GM19025 (cell line): ENCODE measurements around the gene TAAR1.
"Not testable (repeated sequence)": the region's sequence is repeated elsewhere in the genome, so short reads cannot be mapped to it uniquely, and the experiment has no call there.

Source experiments
- ATAC-seq: cut with Tn5 transposase; IDR thresholded peaks from one replicate; pipeline ENCODE4 v1.9.1; 2021; ENCODE audit warnings: mild to moderate bottlenecking, low read depth, moderate library complexity; ENCODE audit not compliant: unreplicated experiment

The TAAR1 gene, protein sequence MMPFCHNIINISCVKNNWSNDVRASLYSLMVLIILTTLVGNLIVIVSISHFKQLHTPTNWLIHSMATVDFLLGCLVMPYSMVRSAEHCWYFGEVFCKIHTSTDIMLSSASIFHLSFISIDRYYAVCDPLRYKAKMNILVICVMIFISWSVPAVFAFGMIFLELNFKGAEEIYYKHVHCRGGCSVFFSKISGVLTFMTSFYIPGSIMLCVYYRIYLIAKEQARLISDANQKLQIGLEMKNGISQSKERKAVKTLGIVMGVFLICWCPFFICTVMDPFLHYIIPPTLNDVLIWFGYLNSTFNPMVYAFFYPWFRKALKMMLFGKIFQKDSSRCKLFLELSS

GRCh38 chr6:132659082-132659481, at the start of gene TAAR1:
Gene TAAR1, minus strand, starts transcription at chr6:132659182. Its CDS starts 13,179 bp downstream, at chr6:132646003.
- no peak for ATAC-seq

- no peak for ATAC-seq
Observed at GRCh38 chr6:132708771-132709170, 49.8 kb upstream of the TAAR1 start.

- ATAC-seq: no peak
Observed at GRCh38 chr6:132708002-132708401, 49.0 kb upstream of the TAAR1 start.

GRCh38 chr6:132706756-132707155, 47.8 kb upstream of the TAAR1 start:
- not testable (repeated sequence) for ATAC-seq

DNA sequence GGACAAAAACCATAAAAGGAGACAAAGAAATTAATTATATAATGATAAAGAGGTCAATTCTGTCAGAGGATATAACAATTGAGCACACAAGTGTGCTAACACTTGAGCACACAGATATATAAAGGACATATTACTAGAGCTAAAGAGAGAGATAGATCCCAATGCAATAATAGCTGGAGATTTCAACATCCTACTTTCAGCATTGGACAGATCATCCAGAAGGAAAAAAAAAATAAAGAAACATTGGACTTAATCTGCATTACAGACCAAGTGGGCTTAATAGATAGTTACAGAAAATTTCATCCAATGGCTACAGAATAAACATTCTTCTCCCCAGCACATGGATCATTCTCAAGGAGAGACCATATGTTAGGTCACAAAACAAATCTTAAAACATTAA, 45.0 kb upstream of the TAAR1 start:
- ATAC-seq: no peak

DNA sequence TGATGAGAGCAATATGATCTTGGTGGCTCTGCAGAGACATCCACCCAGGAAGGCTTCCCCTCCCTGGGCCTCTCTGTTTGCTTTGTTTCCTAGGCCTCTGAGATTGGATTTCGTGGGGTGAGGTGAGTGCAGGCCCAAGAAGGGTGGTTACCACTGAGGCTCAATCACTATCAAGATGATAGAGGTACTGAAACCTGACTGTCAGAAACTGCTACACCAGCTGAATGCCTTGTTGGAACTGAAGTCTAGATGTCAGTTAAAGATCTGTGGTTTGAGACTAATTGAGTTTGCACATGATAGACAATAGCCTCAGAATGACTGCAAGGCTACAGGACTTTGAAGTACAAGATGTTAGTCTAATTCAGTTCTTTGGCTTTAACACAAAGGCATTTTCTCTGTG, 39.6 kb upstream of the TAAR1 start:
- no peak for ATAC-seq

DNA sequence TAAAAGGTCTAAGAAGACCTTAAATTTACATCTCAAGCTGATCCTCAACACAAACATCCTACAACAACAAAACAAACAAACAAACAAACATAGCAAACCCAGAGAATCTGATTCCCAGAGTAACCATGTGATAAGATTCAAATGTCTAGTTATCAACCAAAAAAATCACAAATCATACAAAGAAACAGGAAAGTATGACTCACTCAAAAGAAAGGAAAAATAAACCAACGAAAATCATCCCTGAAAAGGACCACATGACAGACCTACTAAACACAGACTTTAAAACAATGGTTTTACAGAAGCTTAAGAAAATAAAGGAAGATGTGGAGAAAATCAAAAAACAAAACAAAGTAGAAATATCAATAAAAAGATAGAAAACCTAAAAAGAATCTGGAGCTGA, 36.8 kb upstream of the TAAR1 start:
- ATAC-seq: no peak

GRCh38 chr6:132693478-132693877, 34.5 kb upstream of the TAAR1 start:
- ATAC-seq: no peak

GRCh38 chr6:132690678-132691077, 31.7 kb upstream of the TAAR1 start:
- no peak for ATAC-seq

GRCh38 chr6:132687306-132687705, 28.3 kb upstream of the TAAR1 start:
- ATAC-seq: no peak

DNA sequence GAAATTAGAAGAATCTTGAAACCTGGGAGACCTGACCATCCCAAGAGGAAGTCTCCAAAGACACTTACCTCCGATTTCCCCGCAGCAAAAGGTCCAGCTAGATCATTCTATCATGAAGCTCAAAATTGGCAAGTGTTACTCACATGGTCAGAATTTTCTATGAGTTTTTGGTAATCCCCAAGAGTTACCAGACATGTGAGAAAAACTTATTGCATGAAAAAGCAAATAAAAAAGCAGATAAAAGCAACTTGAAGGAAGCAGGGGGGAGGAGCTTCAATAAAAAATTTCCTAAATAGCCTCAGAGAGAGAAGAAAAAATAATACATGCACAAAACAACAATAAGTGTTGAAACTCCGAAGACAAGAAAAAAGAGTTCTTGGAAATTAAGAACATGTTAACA, 27.5 kb upstream of the TAAR1 start:
- no peak for ATAC-seq

DNA sequence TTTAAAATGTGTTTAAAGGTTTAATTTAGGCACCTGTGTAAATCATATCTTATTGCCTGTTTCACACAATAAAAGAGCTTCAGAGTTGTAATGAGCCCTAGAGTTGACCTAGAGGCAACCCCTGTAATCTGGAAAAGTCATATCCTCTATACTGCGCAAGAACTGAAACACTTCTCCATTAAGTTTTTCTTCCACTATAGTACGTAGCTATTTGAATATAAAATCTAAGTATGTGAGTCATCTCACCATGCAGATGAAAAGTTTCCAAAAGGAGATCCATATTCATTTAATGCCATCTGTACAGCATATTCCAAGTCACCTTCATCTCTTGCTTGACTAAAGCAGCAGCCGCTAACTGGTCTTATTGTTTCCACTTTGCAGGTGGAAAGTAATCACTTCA, 26.0 kb upstream of the TAAR1 start:
- no peak for ATAC-seq

- no peak for ATAC-seq
Observed at GRCh38 chr6:132684272-132684671, 25.3 kb upstream of the TAAR1 start.

DNA sequence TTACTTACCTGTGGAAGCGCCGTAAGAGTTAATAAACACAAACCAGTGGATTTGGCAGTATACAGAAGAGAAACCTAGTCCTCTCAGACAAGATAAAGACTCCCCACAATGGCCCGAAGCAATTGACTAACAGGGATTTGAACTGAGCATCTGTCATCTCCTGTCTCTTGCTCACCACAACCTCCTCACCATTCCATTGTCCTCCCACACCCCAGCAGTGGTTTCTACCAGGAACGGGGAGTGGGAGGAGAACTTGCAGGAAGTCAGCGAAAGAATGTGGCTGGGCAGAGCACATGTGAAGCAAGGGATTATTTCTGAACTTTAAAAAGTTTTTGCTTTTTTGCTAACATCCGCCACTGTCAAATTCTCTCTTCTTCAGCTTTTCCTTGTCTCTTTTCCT, 24.6 kb upstream of the TAAR1 start:
- no peak for ATAC-seq

DNA sequence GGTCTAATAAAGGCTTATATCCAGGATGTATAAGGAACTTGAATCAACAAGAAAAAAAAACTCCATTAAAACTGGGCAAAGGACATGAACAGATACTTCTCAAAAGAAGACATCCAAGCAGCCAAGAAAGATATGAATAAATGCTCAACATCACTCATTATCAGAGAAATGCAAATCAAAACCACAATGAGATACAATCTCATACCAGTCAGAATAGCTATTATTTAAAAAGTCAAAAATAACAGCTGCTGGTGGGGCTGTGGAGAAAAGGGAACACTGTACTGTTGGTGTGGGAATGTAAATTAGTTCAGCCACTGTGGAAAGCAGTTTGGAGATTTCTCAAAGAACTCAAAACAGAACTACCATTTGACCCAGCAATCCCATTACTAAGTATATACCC, 20.1 kb upstream of the TAAR1 start:
- ATAC-seq: not testable (repeated sequence)

GRCh38 chr6:132675749-132676148, 16.8 kb upstream of the TAAR1 start:
- ATAC-seq: no peak

DNA sequence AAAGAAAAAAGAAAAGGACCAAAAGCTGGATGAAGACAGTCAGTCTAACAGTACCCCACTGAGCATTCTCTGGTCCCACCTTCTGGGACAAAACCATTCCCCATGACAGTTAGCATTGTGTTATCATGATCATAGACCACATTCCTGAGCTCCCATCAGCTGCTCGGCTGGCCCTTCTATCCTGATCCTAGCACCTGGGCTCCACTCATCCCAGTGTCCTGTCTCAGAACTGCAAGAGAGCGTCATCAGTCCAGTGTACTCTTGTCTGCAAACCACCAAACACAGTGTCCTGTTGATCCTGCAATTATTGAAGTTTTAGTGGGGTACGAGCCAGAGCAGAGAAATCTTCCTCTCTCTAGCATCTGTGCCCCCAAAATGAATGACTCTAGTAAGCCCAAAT, 16.0 kb upstream of the TAAR1 start:
- ATAC-seq: no peak

DNA sequence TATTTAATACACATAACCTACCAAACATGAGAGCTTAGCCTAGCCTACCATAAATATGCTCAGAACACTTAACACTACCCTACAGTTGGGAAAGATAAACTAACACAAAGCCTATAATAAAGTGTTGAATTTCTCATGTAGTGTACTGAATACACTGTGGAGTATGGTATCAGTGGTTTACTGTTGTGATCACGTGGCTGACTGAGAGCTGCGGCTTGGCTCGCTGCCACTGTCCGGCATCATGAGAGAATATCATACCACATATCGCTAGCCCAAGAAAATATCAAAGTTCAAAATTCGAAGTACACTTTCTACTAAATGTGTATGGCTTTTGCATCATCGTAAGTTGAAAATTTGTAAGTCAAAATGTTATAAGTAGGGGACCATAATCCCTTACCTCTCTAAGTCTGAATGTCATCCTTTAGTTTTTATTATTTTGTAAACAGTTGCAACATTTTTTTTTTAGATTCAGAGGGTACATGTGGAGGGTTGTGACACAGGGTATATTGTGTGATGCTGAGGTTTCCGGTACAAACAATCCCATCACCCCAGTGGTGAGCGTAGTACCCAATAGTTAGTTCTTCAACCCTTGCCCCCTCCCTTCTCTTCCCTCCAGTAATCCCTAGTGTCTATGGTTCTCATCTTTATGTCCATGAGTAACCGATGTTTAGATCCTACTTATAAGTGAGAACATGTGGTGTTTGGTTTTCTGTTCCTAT, 14.6 kb upstream of the TAAR1 start:
- ATAC-seq: no peak

GRCh38 chr6:132671295-132671694, 12.3 kb upstream of the TAAR1 start:
- no peak for ATAC-seq

DNA sequence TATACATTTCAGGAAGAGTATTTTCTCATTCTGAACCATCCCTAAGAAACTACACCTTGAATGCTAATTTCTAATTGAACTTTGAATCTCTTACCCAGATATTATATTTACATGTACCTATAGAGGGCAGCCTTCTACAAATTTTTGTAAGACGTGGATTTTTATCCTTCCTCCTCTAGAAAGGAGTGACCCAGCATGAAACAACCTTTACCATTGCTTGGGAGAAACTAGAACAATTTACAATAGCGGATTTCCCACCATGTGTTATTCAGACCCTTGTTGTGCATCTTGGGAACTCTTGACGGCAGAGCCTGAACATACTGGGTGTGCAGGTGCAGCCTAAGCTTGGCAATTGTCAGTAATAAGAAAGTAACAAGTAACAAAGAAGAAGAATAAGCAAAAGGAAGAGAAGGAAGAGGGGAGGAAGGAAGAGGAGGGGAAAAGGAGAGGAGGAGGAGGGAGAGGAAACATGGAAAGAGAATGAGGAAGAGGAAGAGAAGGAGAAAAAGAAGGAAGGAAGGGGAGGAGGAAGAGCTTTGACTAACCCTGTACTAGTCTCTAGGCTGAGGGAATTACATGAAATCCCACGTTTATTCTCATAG, 10.8 kb upstream of the TAAR1 start:
- no peak for ATAC-seq

DNA sequence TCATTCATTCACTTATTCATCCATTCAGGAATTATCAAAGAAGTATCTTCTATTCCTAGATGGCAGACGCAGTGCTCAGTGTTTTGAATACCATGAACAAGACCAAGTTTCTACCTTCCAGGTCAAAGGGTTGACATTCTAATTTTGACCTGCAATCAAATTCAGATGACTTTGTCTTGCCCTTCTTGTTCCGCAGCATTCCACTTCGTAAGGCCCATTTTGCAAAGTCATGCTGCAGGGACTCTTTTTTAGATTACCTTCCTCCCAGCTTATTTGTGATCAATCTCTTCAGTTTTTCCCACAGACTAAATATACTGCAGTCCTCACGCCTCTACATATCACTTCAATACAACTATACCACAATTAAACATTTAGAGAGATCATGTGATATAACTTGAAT, 7.1 kb upstream of the TAAR1 start:
- ATAC-seq: no peak
